ENCODE results near the gene CRHBP.
"Not testable (repeated sequence)": the region's sequence is repeated elsewhere in the genome, so short reads cannot be mapped to it uniquely, and the experiment has no call there.

Gene CRHBP

DNA sequence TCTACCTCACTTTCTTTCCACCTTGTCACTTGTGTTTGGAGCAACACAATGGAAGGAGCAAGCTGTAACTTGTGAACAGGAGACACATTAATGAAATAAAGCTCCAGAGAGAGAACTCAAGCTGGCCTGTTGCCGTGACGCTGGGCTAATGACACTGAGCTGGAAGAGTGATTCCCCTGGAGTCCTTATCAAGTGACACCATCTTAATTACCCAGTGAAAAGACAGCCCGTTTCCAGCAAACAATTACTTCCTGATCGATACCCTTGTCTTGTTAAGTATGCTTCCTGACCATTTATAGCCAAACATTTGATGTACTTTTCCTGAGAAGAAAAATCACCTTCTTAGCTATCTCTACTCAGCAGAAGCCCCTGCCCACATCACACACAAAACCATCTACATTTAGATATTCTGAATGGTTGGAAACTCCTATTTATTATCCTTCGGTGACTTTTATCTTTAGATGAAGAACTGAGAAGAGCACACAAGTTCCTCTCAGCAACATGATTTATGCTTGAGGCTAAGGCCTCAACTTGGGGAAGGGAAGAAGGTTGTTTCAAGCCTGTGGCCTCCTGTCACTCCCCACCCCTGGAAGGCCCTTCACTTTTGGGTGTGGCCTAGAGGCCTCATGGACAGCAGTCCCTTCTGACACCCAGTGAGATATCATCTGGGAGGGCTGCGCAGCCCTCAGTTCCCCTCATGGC is 34.1 kb downstream of the CRHBP start:
- no peaks in the 10 kb centered on the region for H3K4me1 ChIP-seq
- H3K4me2 ChIP-seq, result no peak overlapping the region
- H3K4me3 ChIP-seq, result no peak overlapping the region
- no peak overlapping the region for H3K27ac ChIP-seq
- no peak for TF ChIP-seq Cebpa-rat (IDR thresholded peaks at IDR 0.05)
- H3K9me3 ChIP-seq, result no peaks in the 10 kb centered on the region
- no peaks in the 10 kb centered on the region for H3K36me3 ChIP-seq
- H3K27me3 ChIP-seq, result no peaks in the 10 kb centered on the region
- no peaks in the 10 kb centered on the region for H4K20me1 ChIP-seq
- H3K9ac ChIP-seq, result no peak overlapping the region

- Histone ChIP-seq H4K20me1 (no peaks in the 10 kb centered on the region), H3K27me3 (no peaks in the 10 kb centered on the region), H3K4me3 (no peak overlapping the region), H3K4me2 (no peak overlapping the region), H3K9ac (no peak overlapping the region), H3K36me3 (no peaks in the 10 kb centered on the region), H3K9me3 (no peaks in the 10 kb centered on the region), H3K27ac (no peak overlapping the region), H3K4me1 (no peaks in the 10 kb centered on the region)
- no peak for TF ChIP-seq Cebpa-rat (IDR thresholded peaks at IDR 0.05)
These were observed 38.1 kb downstream of the CRHBP start for GRCh38 chr5:76990899-76991459.

- H3K27me3 ChIP-seq, H3K4me2 ChIP-seq, H3K27ac ChIP-seq, H3K36me3 ChIP-seq, H4K20me1 ChIP-seq, H3K9me3 ChIP-seq, H3K9ac ChIP-seq, H3K4me3 ChIP-seq, H3K4me1 ChIP-seq: not testable (repeated sequence)
These were observed 40.6 kb downstream of the CRHBP start for GRCh38 chr5:76993436-76993835.

GRCh38 chr5:76994337-76994736 is 41.5 kb downstream of the CRHBP start:
- H3K36me3 ChIP-seq, result no peaks in the 10 kb centered on the region
- H3K27ac ChIP-seq, result no peak overlapping the region
- no peak for TF ChIP-seq Cebpa-rat (IDR thresholded peaks at IDR 0.05)
- H3K27me3 ChIP-seq, result no peaks in the 10 kb centered on the region
- H3K9ac ChIP-seq, result no peak overlapping the region
- no peaks in the 10 kb centered on the region for H3K9me3 ChIP-seq
- no peaks in the 10 kb centered on the region for H3K4me1 ChIP-seq
- H4K20me1 ChIP-seq, result no peaks in the 10 kb centered on the region
- no peak overlapping the region for H3K4me3 ChIP-seq
- H3K4me2 ChIP-seq, result no peak overlapping the region

DNA sequence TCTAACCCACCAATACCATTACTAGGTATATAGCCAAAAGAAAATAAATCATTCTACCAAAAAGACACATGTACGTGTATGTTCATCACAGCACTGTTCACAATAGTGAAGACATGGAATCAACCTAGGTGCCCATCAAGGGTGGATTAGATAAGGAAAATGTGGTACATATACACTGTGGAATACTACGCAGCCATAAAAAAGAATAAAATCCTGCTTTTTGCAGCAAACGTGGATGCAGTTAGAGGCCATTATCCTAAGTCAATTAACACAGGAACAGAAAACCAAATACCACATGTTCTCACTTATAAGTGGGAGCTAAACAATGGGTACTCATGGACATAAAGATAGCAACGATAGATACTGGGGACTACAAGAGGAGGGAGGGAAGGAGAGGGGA is 45.4 kb downstream of the CRHBP start:
- H3K27ac ChIP-seq, H3K9ac ChIP-seq, H3K9me3 ChIP-seq: not testable (repeated sequence)

GRCh38 chr5:76999451-76999850 is 46.6 kb downstream of the CRHBP start:
- no peaks in the 10 kb centered on the region for H3K9me3 ChIP-seq
- no peak overlapping the region for H3K4me3 ChIP-seq
- no peak overlapping the region for H3K4me2 ChIP-seq
- no peaks in the 10 kb centered on the region for H3K4me1 ChIP-seq
- no peak overlapping the region for H3K9ac ChIP-seq
- H3K36me3 ChIP-seq, result no peaks in the 10 kb centered on the region
- no peaks in the 10 kb centered on the region for H3K27me3 ChIP-seq
- TF ChIP-seq Cebpa-rat (IDR thresholded peaks at IDR 0.05), result no peak
- no peak overlapping the region for H3K27ac ChIP-seq
- no peaks in the 10 kb centered on the region for H4K20me1 ChIP-seq

More for the DNA sequence above, 45.4 kb downstream of the CRHBP start:
- not testable (repeated sequence) for H4K20me1 ChIP-seq, H3K4me1 ChIP-seq, H3K36me3 ChIP-seq, H3K4me3 ChIP-seq, H3K27me3 ChIP-seq, H3K4me2 ChIP-seq

DNA sequence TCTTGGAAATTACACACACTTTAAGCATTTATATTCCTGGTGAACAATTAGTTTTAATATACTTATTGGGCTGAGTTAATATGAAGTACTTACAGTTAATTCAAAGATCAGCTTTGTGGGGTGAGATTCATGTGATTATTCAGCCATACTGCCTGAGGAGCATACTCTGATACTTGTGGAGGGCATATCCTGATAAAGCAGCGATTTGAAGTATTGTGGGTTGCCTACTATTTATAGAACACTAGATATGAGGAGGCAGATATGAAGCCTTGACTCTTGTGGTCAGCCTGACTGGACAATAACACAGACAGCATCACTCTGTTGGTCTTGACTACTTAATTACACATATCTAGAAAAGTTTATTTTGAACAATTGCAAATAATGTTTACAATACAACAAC is 50.4 kb downstream of the CRHBP start:
- Histone ChIP-seq H3K36me3 (no peaks in the 10 kb centered on the region), H3K27ac (no peak overlapping the region), H3K4me1 (no peaks in the 10 kb centered on the region), H3K4me3 (no peak overlapping the region), H3K9me3 (no peaks in the 10 kb centered on the region), H3K4me2 (no peak overlapping the region), H3K9ac (no peak overlapping the region), H4K20me1 (no peaks in the 10 kb centered on the region), H3K27me3 (no peaks in the 10 kb centered on the region)
- no peak for TF ChIP-seq Cebpa-rat (IDR thresholded peaks at IDR 0.05)

- Histone ChIP-seq H3K9ac (no peak overlapping the region), H3K4me3 (no peak overlapping the region), H3K36me3 (no peaks in the 10 kb centered on the region), H3K4me1 (no peaks in the 10 kb centered on the region), H3K4me2 (no peak overlapping the region), H3K9me3 (no peaks in the 10 kb centered on the region), H3K27me3 (no peaks in the 10 kb centered on the region), H4K20me1 (no peaks in the 10 kb centered on the region), H3K27ac (no peak overlapping the region)
- TF ChIP-seq Cebpa-rat (IDR thresholded peaks at IDR 0.05), result no peak
These were observed 53.3 kb downstream of the CRHBP start for GRCh38 chr5:77006124-77006523.

GRCh38 chr5:77008413-77008812 is 55.6 kb downstream of the CRHBP start:
- no peak for TF ChIP-seq Cebpa-rat (IDR thresholded peaks at IDR 0.05)
- no peaks in the 10 kb centered on the region for H3K9me3 ChIP-seq
- no peak overlapping the region for H3K27ac ChIP-seq
- H3K9ac ChIP-seq, result no peak overlapping the region
- no peak overlapping the region for H3K4me2 ChIP-seq
- H3K4me1 ChIP-seq, result no peaks in the 10 kb centered on the region
- no peaks in the 10 kb centered on the region for H3K27me3 ChIP-seq
- no peaks in the 10 kb centered on the region for H4K20me1 ChIP-seq
- H3K4me3 ChIP-seq, result no peak overlapping the region
- no peaks in the 10 kb centered on the region for H3K36me3 ChIP-seq

GRCh38 chr5:77010243-77010642 is 57.4 kb downstream of the CRHBP start:
- Histone ChIP-seq H3K27me3 (no peaks in the 10 kb centered on the region), H3K27ac (no peak overlapping the region), H3K4me2 (no peak overlapping the region), H4K20me1 (no peaks in the 10 kb centered on the region), H3K4me3 (no peak overlapping the region), H3K9me3 (no peaks in the 10 kb centered on the region), H3K36me3 (no peaks in the 10 kb centered on the region), H3K9ac (no peak overlapping the region), H3K4me1 (no peaks in the 10 kb centered on the region)
- no peak for TF ChIP-seq Cebpa-rat (IDR thresholded peaks at IDR 0.05)

GRCh38 chr5:77011498-77011897 is 58.7 kb downstream of the CRHBP start:
- no peak overlapping the region for H3K9ac ChIP-seq
- H3K4me1 ChIP-seq, result no peaks in the 10 kb centered on the region
- no peaks in the 10 kb centered on the region for H3K27me3 ChIP-seq
- no peak overlapping the region for H3K27ac ChIP-seq
- H3K4me3 ChIP-seq, result no peak overlapping the region
- H4K20me1 ChIP-seq, result no peaks in the 10 kb centered on the region
- no peak for TF ChIP-seq Cebpa-rat (IDR thresholded peaks at IDR 0.05)
- no peaks in the 10 kb centered on the region for H3K9me3 ChIP-seq
- H3K36me3 ChIP-seq, result no peaks in the 10 kb centered on the region
- no peak overlapping the region for H3K4me2 ChIP-seq

Measured in BLaER1 (cell line).